ENCODE data around the gene CSNK1E. TPM values are rescaled to one million over a fixed set of nuclear protein-coding genes. Genes with fewer than 3 reads are reported as not detected.
A peak's percentile ranks its signal among the peaks of the same experiment; 100 is the strongest.

Gene CSNK1E
- total and polyA plus RNA-seq, 2 experiments from 2014 or later, result 46.9 to 130 TPM

DNA sequence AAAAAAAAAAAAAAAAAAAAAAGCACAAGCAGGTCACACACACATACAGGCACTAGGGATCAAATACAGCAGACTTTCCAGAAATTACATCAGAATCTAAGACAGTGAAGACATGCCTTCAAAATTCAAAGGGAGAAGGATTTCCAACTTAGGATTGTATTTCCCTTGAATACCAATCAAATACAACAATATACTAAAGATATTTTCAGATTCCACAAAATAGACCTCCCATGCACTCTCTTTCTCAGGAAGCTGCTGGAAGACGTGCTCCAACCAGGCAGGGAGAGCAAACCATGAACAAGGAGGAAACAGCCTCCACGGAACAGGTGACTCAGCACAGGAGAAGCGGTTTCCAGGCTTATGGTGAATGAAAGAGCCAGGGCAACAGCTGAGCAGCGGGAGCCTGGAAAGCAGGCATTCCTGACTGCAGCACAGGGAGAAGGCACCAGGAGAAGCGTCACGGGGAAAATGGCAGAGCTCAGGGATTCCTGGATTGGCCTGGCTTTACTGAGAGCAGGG, 76.4 kb downstream of the CSNK1E start:
- Histone ChIP-seq H3K4me1 (ENCODE audit: insufficient read depth) (peaks cover 35% of the 10 kb centered on the region), H4K20me1 (ENCODE audit: insufficient read depth) (no peaks in the 10 kb centered on the region)

More for the DNA sequence above, 76.4 kb downstream of the CSNK1E start:
- Histone ChIP-seq H3K9me2 (ENCODE audit: insufficient read depth) (no peaks in the 10 kb centered on the region), H3K9ac (peak overlapping the region; percentile 95), H3K4me3 (no peak overlapping the region), H3K9me3 (ENCODE audit: low read depth) (no peaks in the 10 kb centered on the region), H2AFZ (no peak overlapping the region), H3K27me3 (replicated peaks; ENCODE audit: insufficient read depth) (no peaks in the 10 kb centered on the region), H3K4me2 (ENCODE audit: unreplicated experiment) (peak overlapping the region; percentile 6), H3F3A (ENCODE audit: insufficient read depth) (peaks cover 38% of the 10 kb centered on the region), H3K79me2 (ENCODE audit: insufficient read depth) (peaks cover 47% of the 10 kb centered on the region), H3K36me3 (ENCODE audit: low read depth) (peaks cover 12% of the 10 kb centered on the region; the same call in 1 of the 2 replicates), H3K27ac (peak overlapping the region; percentile 100)
- in situ Hi-C loops (cut with MboI), result no loop called here
- no peak for TF ChIP-seq EZH2 (IDR thresholded peaks at IDR 0.05; ENCODE audit: insufficient read depth, poor library complexity, severe bottlenecking)
- no peak for TF ChIP-seq EZH2phosphoT487 (IDR thresholded peaks at IDR 0.05; ENCODE audit: insufficient read depth, low read depth)
- 31 to 38% methylated on average over 6 of the region's 6 CpGs for WGBS, 2 experiments (ENCODE audit: low coverage in 1 of 2, low lambda C conversion rate in 2 of 2, missing lambda C conversion rate in 2 of 2)
- peak; percentile 93 for DNase-seq

Small RNA genes within 50 kb of the gene (small RNA-seq; reads per million reads assigned to genes)
- not detected for gene RF00017 (ENCODE audit: low read depth, low replicate concordance)

Other genes with a start within 250 kb of the CSNK1E start
- gene SLC16A8, start 233.2 kb downstream of the CSNK1E start, total RNA-seq (2014; rRNA removed; shearing (Covaris generic)), result 0.51 and 1.4 TPM in 2 replicates
- gene SLC16A8, start 233.2 kb downstream of the CSNK1E start, polyA plus RNA-seq (2016; fragmentation: Nextera tagmentation; extraction: Ambion mirVana), result 0.52 and 1.3 TPM in 2 replicates
- gene BAIAP2L2, start 206.7 kb downstream of the CSNK1E start, total RNA-seq (2014; rRNA removed; shearing (Covaris generic)), result 12.6 and 24.3 TPM in 2 replicates
- gene BAIAP2L2, start 206.7 kb downstream of the CSNK1E start, polyA plus RNA-seq (2016; fragmentation: Nextera tagmentation; extraction: Ambion mirVana), result 13.2 and 13.4 TPM in 2 replicates
- gene PLA2G6, start 135.6 kb downstream of the CSNK1E start, total RNA-seq (2014; rRNA removed; shearing (Covaris generic)), result 5.5 and 28.3 TPM in 2 replicates
- 5.6 and 6.5 TPM in 2 replicates for gene PLA2G6, start 135.6 kb downstream of the CSNK1E start, polyA plus RNA-seq (2016; fragmentation: Nextera tagmentation; extraction: Ambion mirVana)
- 68.1 and 73.0 TPM in 2 replicates for gene MAFF, start 115.4 kb downstream of the CSNK1E start, total RNA-seq (2014; rRNA removed; shearing (Covaris generic))
- 34.6 and 37.1 TPM in 2 replicates for gene MAFF, start 115.4 kb downstream of the CSNK1E start, polyA plus RNA-seq (2016; fragmentation: Nextera tagmentation; extraction: Ambion mirVana)
- 73.2 and 91.0 TPM in 2 replicates for gene TMEM184B, start 44.4 kb downstream of the CSNK1E start, total RNA-seq (2014; rRNA removed; shearing (Covaris generic))
- gene TMEM184B, start 44.4 kb downstream of the CSNK1E start, polyA plus RNA-seq (2016; fragmentation: Nextera tagmentation; extraction: Ambion mirVana), result 82.7 and 83.7 TPM in 2 replicates
- not detected in 2 replicates for gene KCNJ4, start 137.8 kb upstream of the CSNK1E start, total RNA-seq (2014; rRNA removed; shearing (Covaris generic))
- gene KCNJ4, start 137.8 kb upstream of the CSNK1E start, polyA plus RNA-seq (2016; fragmentation: Nextera tagmentation; extraction: Ambion mirVana), result not detected in 2 replicates
- 191 and 197 TPM in 2 replicates for gene KDELR3, start 150.7 kb upstream of the CSNK1E start, total RNA-seq (2014; rRNA removed; shearing (Covaris generic))
- gene KDELR3, start 150.7 kb upstream of the CSNK1E start, polyA plus RNA-seq (2016; fragmentation: Nextera tagmentation; extraction: Ambion mirVana), result 326 and 335 TPM in 2 replicates
- 312 and 370 TPM in 2 replicates for gene DDX17, start 188.9 kb upstream of the CSNK1E start, total RNA-seq (2014; rRNA removed; shearing (Covaris generic))
- gene DDX17, start 188.9 kb upstream of the CSNK1E start, polyA plus RNA-seq (2016; fragmentation: Nextera tagmentation; extraction: Ambion mirVana), result 28.5 and 30.1 TPM in 2 replicates

Measured in GM23248 (cell line).